ENCODE results near the gene LAMB1. TPM values are rescaled to one million over a fixed set of nuclear protein-coding genes. Genes with fewer than 3 reads are reported as not detected.

Gene LAMB1
- total and polyA plus RNA-seq, 2 donors from 2014 or later = 140 to 312 TPM

- no peak for DNase-seq
- FAIRE-seq = no peak
- H3K9ac ChIP-seq (ENCODE audit: low read length in 3 of 3) = no peak overlapping the region
- H3K4me1 ChIP-seq (ENCODE audit: control insufficient read depth in 2 of 3, insufficient read depth in 2 of 3, low read depth in 1 of 3, low read length in 3 of 3) = peaks cover 0 to 7% (median 6%) of the 10 kb centered on the region in 3 donors
- no peak for TF ChIP-seq CTCF (IDR thresholded peaks at IDR 0.05; ENCODE audit: borderline replicate concordance, extremely low read depth, insufficient read depth)
- H3K27me3 ChIP-seq (ENCODE audit: control insufficient read depth, insufficient read depth, low read length) = no peaks in the 10 kb centered on the region
- no peaks in the 10 kb centered on the region for H3K9me3 ChIP-seq (ENCODE audit: control insufficient read depth in 2 of 3, insufficient read depth in 1 of 3, low read length in 3 of 3)
- intact Hi-C loops (cut with DNase I) = no loop called here
- H3K4me3 ChIP-seq (ENCODE audit: low read length in 3 of 3) = no peak overlapping the region
- H3K36me3 ChIP-seq (ENCODE audit: control insufficient read depth in 2 of 3, insufficient read depth in 3 of 3, low read length in 3 of 3) = peaks cover 2 to 59% (median 34%) of the 10 kb centered on the region in 3 donors
- H3K27ac ChIP-seq (ENCODE audit: low read depth in 2 of 2, low read length in 2 of 2) = no peak overlapping the region
Measured at GRCh38 chr7:107951172-107951787, 51.7 kb downstream of the LAMB1 start.

GRCh38 chr7:107949443-107949935, 53.5 kb downstream of the LAMB1 start:
- FAIRE-seq (no peak), DNase-seq (no peak)
- intact Hi-C loops (cut with DNase I) = no loop called here
- Histone ChIP-seq H3K4me1 (ENCODE audit: control insufficient read depth in 2 of 3, insufficient read depth in 2 of 3, low read depth in 1 of 3, low read length in 3 of 3) (peaks cover 0 to 7% (median 6%) of the 10 kb centered on the region in 3 donors), H3K27ac (ENCODE audit: low read depth in 2 of 2, low read length in 2 of 2) (no peak overlapping the region), H3K9ac (ENCODE audit: low read length in 3 of 3) (no peak overlapping the region), H3K36me3 (ENCODE audit: control insufficient read depth in 2 of 3, insufficient read depth in 3 of 3, low read length in 3 of 3) (peaks cover 2 to 50% (median 42%) of the 10 kb centered on the region in 3 donors), H3K27me3 (ENCODE audit: control insufficient read depth, insufficient read depth, low read length) (no peaks in the 10 kb centered on the region), H3K4me3 (ENCODE audit: low read length in 3 of 3) (no peak overlapping the region), H3K9me3 (ENCODE audit: control insufficient read depth in 2 of 3, insufficient read depth in 1 of 3, low read length in 3 of 3) (no peaks in the 10 kb centered on the region)
- no peak for TF ChIP-seq CTCF (IDR thresholded peaks at IDR 0.05; ENCODE audit: borderline replicate concordance, extremely low read depth, insufficient read depth)

- intact Hi-C loops (cut with DNase I) = no loop called here
- peaks cover 0 to 7% (median 6%) of the 10 kb centered on the region in 3 donors for H3K4me1 ChIP-seq (ENCODE audit: control insufficient read depth in 2 of 3, insufficient read depth in 2 of 3, low read depth in 1 of 3, low read length in 3 of 3)
- H3K27me3 ChIP-seq (ENCODE audit: control insufficient read depth, insufficient read depth, low read length) = no peaks in the 10 kb centered on the region
- H3K9me3 ChIP-seq (ENCODE audit: control insufficient read depth in 2 of 3, insufficient read depth in 1 of 3, low read length in 3 of 3) = no peaks in the 10 kb centered on the region
- FAIRE-seq = no peak
- no peak overlapping the region for H3K9ac ChIP-seq (ENCODE audit: low read length in 3 of 3)
- no peak for DNase-seq
- H3K4me3 ChIP-seq (ENCODE audit: low read length in 3 of 3) = no peak overlapping the region
- peak overlapping the region in 1 of 2 donors; percentile 26 for H3K27ac ChIP-seq (ENCODE audit: low read depth in 2 of 2, low read length in 2 of 2)
- H3K36me3 ChIP-seq (ENCODE audit: control insufficient read depth in 2 of 3, insufficient read depth in 3 of 3, low read length in 3 of 3) = peaks cover 3 to 54% (median 45%) of the 10 kb centered on the region in 3 donors
- no peak for TF ChIP-seq CTCF (IDR thresholded peaks at IDR 0.05; ENCODE audit: borderline replicate concordance, extremely low read depth, insufficient read depth)
Measured at GRCh38 chr7:107948645-107949442, 54.1 kb downstream of the LAMB1 start.

Data from kidney (tissue), 14 donors.